Neural progenitor cell (in vitro differentiated cells): ENCODE measurements around the gene MTX1. TPM values are rescaled to one million over a fixed set of nuclear protein-coding genes. Genes with fewer than 3 reads are reported as not detected.
A peak's percentile ranks its signal among the peaks of the same experiment; 100 is the strongest.

Source experiments
- DNase-seq: peaks from one replicate; pipeline ENCODE4 v3.0.0-alpha.2; 2016; ENCODE audit warnings: low spot score
- H2AFZ ChIP-seq: fragments of 200-600 bp; sonication (generic); replicated peaks from 2 replicates; pipeline ENCODE4 v1.6.1; 2016; ENCODE audit warnings: antibody characterized with exemption
- H3F3A ChIP-seq: fragments of 200-600 bp; sonication (generic); 2 replicates; pipeline ENCODE4 v1.6.1; 2016; ENCODE audit warnings: antibody characterized with exemption, low read depth
- H3K27ac ChIP-seq: fragments of 200-600 bp; sonication (generic); 2 replicates; pipeline ENCODE4 v1.5.1; 2016; ENCODE audit warnings: mild to moderate bottlenecking
- H3K27me3 ChIP-seq: fragments of 200-600 bp; sonication (generic); 2 replicates; pipeline ENCODE4 v1.6.1; 2016; ENCODE audit warnings: mild to moderate bottlenecking, moderate library complexity
- H3K36me3 ChIP-seq: fragments of 200-600 bp; sonication (generic); 2 replicates; pipeline ENCODE4 v1.5.1; 2016
- H3K4me1 ChIP-seq: fragments of 200-600 bp; sonication (generic); 2 replicates; pipeline ENCODE4 v1.6.1; 2016; ENCODE audit warnings: mixed run types
- H3K4me2 ChIP-seq: fragments of 200-600 bp; sonication (generic); 2 replicates; pipeline ENCODE4 v1.6.1; 2016
- H3K4me3 ChIP-seq: fragments of 200-600 bp; sonication (generic); 2 replicates; pipeline ENCODE4 v1.5.1; 2016
- H3K79me2 ChIP-seq: fragments of 200-600 bp; sonication (generic); 2 replicates; pipeline ENCODE4 v1.6.1; 2016; ENCODE audit warnings: low read depth
- H3K9ac ChIP-seq: fragments of 200-600 bp; sonication (generic); 2 replicates; pipeline ENCODE4 v1.6.1; 2016
- H3K9me3 ChIP-seq: fragments of 200-600 bp; sonication (generic); 2 replicates; pipeline ENCODE4 v1.5.1; 2016; ENCODE audit warnings: low read depth
- H4K20me1 ChIP-seq: fragments of 200-600 bp; sonication (generic); 2 replicates; pipeline ENCODE4 v1.6.1; 2016; ENCODE audit warnings: low read depth
- H3K27ac Mint-ChIP-seq: 3 replicates; pipeline ENCODE4 v1.8.0; 2021; ENCODE audit warnings: mixed read lengths
- H3K27me3 Mint-ChIP-seq: 2 replicates; pipeline ENCODE4 v1.8.0; 2022; ENCODE audit warnings: low read depth, mild to moderate bottlenecking, inconsistent platforms, moderate library complexity, mixed read lengths; ENCODE audit not compliant: insufficient read depth
- H3K36me3 Mint-ChIP-seq: 3 replicates; pipeline ENCODE4 v1.8.0; 2021; ENCODE audit warnings: mixed read lengths
- H3K4me1 Mint-ChIP-seq: 3 replicates; pipeline ENCODE4 v1.8.0; 2021; ENCODE audit warnings: mixed read lengths
- H3K4me3 Mint-ChIP-seq: 3 replicates; pipeline ENCODE4 v1.8.0; 2021; ENCODE audit warnings: mild to moderate bottlenecking, moderate library complexity, mixed read lengths
- H3K9me3 Mint-ChIP-seq: 3 replicates; pipeline ENCODE4 v1.8.0; 2020; ENCODE audit warnings: mixed read lengths
- EZH2 ChIP-seq: fragments of 200-600 bp; sonication (generic); IDR thresholded peaks from 2 replicates; pipeline ENCODE4 v1.6.1; 2017; ENCODE audit warnings: antibody characterized with exemption, mild to moderate bottlenecking, moderate library complexity
- EZH2phosphoT487 ChIP-seq: fragments of 200-600 bp; sonication (generic); IDR thresholded peaks from 2 replicates; pipeline ENCODE4 v1.6.1; 2017; ENCODE audit warnings: antibody characterized with exemption
- total RNA-seq: library from RNA; depleted of rRNA; stranded (reverse); fragments of >200 nt; gene quantifications from 2 replicates; pipeline ENCODE4 v1.2.3, GENCODE V29; 2015; ENCODE audit warnings: low replicate concordance
- TF ChIP-seq, protein P1 (sequence below): fragments of 200-600 bp; sonication (generic); IDR thresholded peaks from 2 replicates; pipeline ENCODE4 v1.5.1; 2017; ENCODE audit warnings: antibody characterized with exemption, mild to moderate bottlenecking

The MTX1 gene
- total RNA-seq, 1 donor from 2014 or later, result 25.6 TPM

GRCh38 chr1:155254228-155254713 is 45.8 kb downstream of the MTX1 start:
- no peak for DNase-seq
- no peaks in the 10 kb centered on the region for H3K9me3 ChIP-seq
- no peak for TF ChIP-seq EZH2
- TF ChIP-seq, protein P1, sequence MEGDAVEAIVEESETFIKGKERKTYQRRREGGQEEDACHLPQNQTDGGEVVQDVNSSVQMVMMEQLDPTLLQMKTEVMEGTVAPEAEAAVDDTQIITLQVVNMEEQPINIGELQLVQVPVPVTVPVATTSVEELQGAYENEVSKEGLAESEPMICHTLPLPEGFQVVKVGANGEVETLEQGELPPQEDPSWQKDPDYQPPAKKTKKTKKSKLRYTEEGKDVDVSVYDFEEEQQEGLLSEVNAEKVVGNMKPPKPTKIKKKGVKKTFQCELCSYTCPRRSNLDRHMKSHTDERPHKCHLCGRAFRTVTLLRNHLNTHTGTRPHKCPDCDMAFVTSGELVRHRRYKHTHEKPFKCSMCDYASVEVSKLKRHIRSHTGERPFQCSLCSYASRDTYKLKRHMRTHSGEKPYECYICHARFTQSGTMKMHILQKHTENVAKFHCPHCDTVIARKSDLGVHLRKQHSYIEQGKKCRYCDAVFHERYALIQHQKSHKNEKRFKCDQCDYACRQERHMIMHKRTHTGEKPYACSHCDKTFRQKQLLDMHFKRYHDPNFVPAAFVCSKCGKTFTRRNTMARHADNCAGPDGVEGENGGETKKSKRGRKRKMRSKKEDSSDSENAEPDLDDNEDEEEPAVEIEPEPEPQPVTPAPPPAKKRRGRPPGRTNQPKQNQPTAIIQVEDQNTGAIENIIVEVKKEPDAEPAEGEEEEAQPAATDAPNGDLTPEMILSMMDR, result no peak
- no peak for TF ChIP-seq EZH2phosphoT487
- Mint-ChIP-seq H3K9me3 (no peaks in the 10 kb centered on the region), H3K36me3 (peaks cover 16% of the 10 kb centered on the region), H3K27me3 (peaks cover 10% of the 10 kb centered on the region), H3K4me3 (peak overlapping the region; percentile 91), H3K4me1 (peaks cover 32% of the 10 kb centered on the region), H3K27ac (no peak overlapping the region)
- peaks cover 30% of the 10 kb centered on the region for H3F3A ChIP-seq
- H3K27ac ChIP-seq, result no peak overlapping the region
- peak overlapping the region; percentile 84 for H3K4me3 ChIP-seq
- H4K20me1 ChIP-seq, result no peaks in the 10 kb centered on the region
- peaks cover 20% of the 10 kb centered on the region for H3K4me1 ChIP-seq
- H3K79me2 ChIP-seq, result peaks cover 11% of the 10 kb centered on the region
- H3K27me3 ChIP-seq, result no peaks in the 10 kb centered on the region
- peak overlapping the region; percentile 99 for H3K4me2 ChIP-seq
- H2AFZ ChIP-seq, result no peak overlapping the region
- no peaks in the 10 kb centered on the region for H3K36me3 ChIP-seq
- peak overlapping the region; percentile 72 for H3K9ac ChIP-seq

- H3K4me2 ChIP-seq, result peak overlapping the region; percentile 99
- H3K4me1 ChIP-seq, result peaks cover 20% of the 10 kb centered on the region
- Mint-ChIP-seq H3K4me3 (peak overlapping the region; percentile 91), H3K27me3 (peaks cover 9% of the 10 kb centered on the region), H3K36me3 (peaks cover 16% of the 10 kb centered on the region), H3K27ac (no peak overlapping the region), H3K4me1 (peaks cover 32% of the 10 kb centered on the region), H3K9me3 (no peaks in the 10 kb centered on the region)
- H3K4me3 ChIP-seq, result peak overlapping the region; percentile 84
- H3K27me3 ChIP-seq, result no peaks in the 10 kb centered on the region
- no peaks in the 10 kb centered on the region for H4K20me1 ChIP-seq
- peak overlapping the region; percentile 72 for H3K9ac ChIP-seq
- H3F3A ChIP-seq, result peaks cover 30% of the 10 kb centered on the region
- peaks cover 12% of the 10 kb centered on the region for H3K79me2 ChIP-seq
- H2AFZ ChIP-seq, result peak overlapping the region; percentile 27
- no peaks in the 10 kb centered on the region for H3K36me3 ChIP-seq
- TF ChIP-seq EZH2phosphoT487 (no peak), EZH2 (no peak)
- TF ChIP-seq, protein P1, result no peak
- no peak overlapping the region for H3K27ac ChIP-seq
- DNase-seq, result peak; percentile 45
- H3K9me3 ChIP-seq, result no peaks in the 10 kb centered on the region
Observed at GRCh38 chr1:155254714-155255242, 46.3 kb downstream of the MTX1 start.

DNA sequence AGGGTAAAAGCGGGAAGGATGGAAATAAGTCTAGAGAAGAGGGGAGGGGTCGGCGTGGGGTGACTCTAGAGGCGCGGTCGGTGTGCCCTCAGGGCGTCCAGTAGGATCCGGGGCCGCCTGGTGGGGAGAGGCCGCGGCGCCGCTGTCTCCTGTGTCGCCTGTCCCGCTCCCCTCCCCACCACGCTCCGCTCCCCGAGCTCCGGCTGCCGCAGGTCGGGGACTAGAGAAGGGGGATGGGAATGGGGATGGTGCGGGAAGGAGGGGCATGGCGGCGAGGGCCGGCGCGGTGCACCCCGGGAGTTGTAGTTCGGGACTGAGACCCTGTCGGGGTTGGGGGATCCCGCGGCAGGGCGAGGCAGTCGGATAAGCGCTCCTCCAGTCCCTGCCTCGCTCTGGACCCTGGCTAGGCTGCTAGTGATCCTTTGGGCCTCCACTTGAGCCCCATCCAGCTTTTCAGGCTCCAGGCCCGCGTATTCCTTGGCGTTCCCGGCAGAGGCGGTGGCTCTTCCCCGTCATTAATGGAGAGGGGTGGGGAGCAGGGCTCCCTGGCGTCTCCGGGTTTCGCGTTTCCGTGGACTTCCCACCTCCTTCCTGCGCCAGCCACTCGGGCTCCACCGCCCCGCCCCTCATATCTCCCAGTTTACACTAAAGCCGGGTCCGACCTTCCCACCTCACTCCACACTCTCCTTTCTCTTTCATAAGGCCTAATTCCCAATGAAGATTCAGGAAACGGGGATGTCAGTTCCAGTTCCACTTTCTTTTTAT is 46.9 kb downstream of the MTX1 start, which contains the start of gene ENTREP3:
Gene ENTREP3, minus strand, starts transcription at position 241 of the 765 bp plus-strand sequence. CDS start 606 bp downstream, outside the sequence.
- peaks cover 9% of the 10 kb centered on the region for H3K27me3 Mint-ChIP-seq
- peaks cover 19% of the 10 kb centered on the region for H3K36me3 Mint-ChIP-seq
- Histone ChIP-seq H3K79me2 (peaks cover 18% of the 10 kb centered on the region), H3K27ac (no peak within 1 kb of the TSS), H4K20me1 (no peaks in the 10 kb centered on the region), H3K36me3 (no peaks in the 10 kb centered on the region), H3F3A (peaks cover 30% of the 10 kb centered on the region), H3K27me3 (no peaks in the 10 kb centered on the region), H2AFZ (peak within 1 kb of the TSS; percentile 53), H3K4me3 (peak within 1 kb of the TSS; percentile 84), H3K9ac (peak within 1 kb of the TSS; percentile 72), H3K4me1 (peaks cover 15% of the 10 kb centered on the region), H3K4me2 (peak within 1 kb of the TSS; percentile 99), H3K9me3 (no peaks in the 10 kb centered on the region)
- peaks cover 32% of the 10 kb centered on the region for H3K4me1 Mint-ChIP-seq
- DNase-seq, result peak; percentile 95
- peak within 1 kb of the TSS; percentile 58 for H3K27ac Mint-ChIP-seq
- H3K4me3 Mint-ChIP-seq, result peak within 1 kb of the TSS; percentile 91
- TF ChIP-seq EZH2phosphoT487, result no peak
- TF ChIP-seq, protein P1, result peak; percentile 24
- no peaks in the 10 kb centered on the region for H3K9me3 Mint-ChIP-seq
